Suppressor macrophage treated with lipopolysaccharide for 4 hours (primary cell): ENCODE data around the gene MTCL1.

Experiments used
- DNase-seq: peaks from one replicate; pipeline ENCODE4 v3.0.0-alpha.2; 2020

The MTCL1 gene

GRCh38 chr18:8795586-8796325 is 90.4 kb downstream of the MTCL1 start:
- DNase-seq, result no peak

GRCh38 chr18:8797206-8797605 is 91.8 kb downstream of the MTCL1 start:
- DNase-seq, result no peak

- DNase-seq, result no peak
Measured at GRCh38 chr18:8799001-8799400, 93.6 kb downstream of the MTCL1 start.

GRCh38 chr18:8799596-8800441 is 94.5 kb downstream of the MTCL1 start:
- DNase-seq, result no peak

- no peak for DNase-seq
Measured at GRCh38 chr18:8800445-8800844, 95.1 kb downstream of the MTCL1 start.

- DNase-seq, result no peak
Measured at GRCh38 chr18:8800876-8801262, 95.5 kb downstream of the MTCL1 start.

GRCh38 chr18:8801263-8801901 is 96.0 kb downstream of the MTCL1 start:
- DNase-seq, result no peak

GRCh38 chr18:8802017-8802672 is 96.8 kb downstream of the MTCL1 start:
- no peak for DNase-seq

GRCh38 chr18:8803063-8803795 is 97.9 kb downstream of the MTCL1 start:
- no peak for DNase-seq

GRCh38 chr18:8803957-8804356 is 98.6 kb downstream of the MTCL1 start:
- no peak for DNase-seq

- DNase-seq, result no peak
Measured at GRCh38 chr18:8805552-8805951, 100.2 kb downstream of the MTCL1 start.

GRCh38 chr18:8806100-8806797 is 100.9 kb downstream of the MTCL1 start:
- DNase-seq, result no peak

- DNase-seq, result no peak
Measured at GRCh38 chr18:8806798-8807487, 101.6 kb downstream of the MTCL1 start.

GRCh38 chr18:8807488-8807805 is 102.1 kb downstream of the MTCL1 start:
- no peak for DNase-seq

- no peak for DNase-seq
Measured at GRCh38 chr18:8808001-8808400, 102.6 kb downstream of the MTCL1 start.

GRCh38 chr18:8809514-8809913 is 104.2 kb downstream of the MTCL1 start:
- no peak for DNase-seq

GRCh38 chr18:8810157-8810556 is 104.8 kb downstream of the MTCL1 start:
- no peak for DNase-seq

GRCh38 chr18:8811115-8811514 is 105.8 kb downstream of the MTCL1 start:
- no peak for DNase-seq

GRCh38 chr18:8812631-8813030 is 107.3 kb downstream of the MTCL1 start:
- DNase-seq, result no peak

GRCh38 chr18:8813611-8814010 is 108.3 kb downstream of the MTCL1 start:
- no peak for DNase-seq

- DNase-seq, result no peak
Measured at GRCh38 chr18:8814206-8814605, 108.8 kb downstream of the MTCL1 start.
